NCI-H446 (cell line): ENCODE results near the gene PKD1L1.
"Not testable (repeated sequence)": the region's sequence is repeated elsewhere in the genome, so short reads cannot be mapped to it uniquely, and the experiment has no call there.

ENCODE experiments used
- DNase-seq, 2 experiments: peaks; one replicate each; lab custom pipeline; 2025; lab: John Stamatoyannopoulos, UW

Gene PKD1L1

DNA sequence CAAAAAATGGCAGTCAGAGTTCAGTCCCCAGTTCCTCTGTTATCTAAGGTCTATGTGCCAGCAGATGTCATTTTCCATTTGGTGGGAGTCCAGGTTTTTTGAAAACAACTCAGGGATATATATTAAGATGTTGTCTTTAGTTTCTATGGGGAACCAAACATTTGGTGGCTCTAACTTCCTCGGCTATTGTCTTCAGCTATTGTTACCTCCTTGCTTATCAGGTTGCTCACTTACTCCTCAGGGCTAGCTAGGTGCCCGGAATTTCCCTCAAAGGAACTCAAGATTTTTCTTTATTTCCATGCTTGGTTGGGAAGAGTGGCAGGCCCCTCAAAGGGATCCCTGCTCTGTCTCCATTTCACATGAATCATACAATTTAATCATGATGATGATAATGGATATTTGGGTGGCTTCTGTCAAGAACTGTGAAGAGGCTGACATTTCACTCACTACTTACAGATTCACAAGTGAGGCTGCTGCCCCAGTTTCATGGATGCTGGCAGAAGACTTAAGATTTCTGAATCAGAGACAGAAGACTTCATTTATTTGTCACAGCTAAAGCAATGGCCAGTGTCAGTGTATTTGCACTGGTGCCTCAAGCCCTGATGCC lies 182.8 kb downstream of the PKD1L1 start:
- DNase-seq = no peak

DNA sequence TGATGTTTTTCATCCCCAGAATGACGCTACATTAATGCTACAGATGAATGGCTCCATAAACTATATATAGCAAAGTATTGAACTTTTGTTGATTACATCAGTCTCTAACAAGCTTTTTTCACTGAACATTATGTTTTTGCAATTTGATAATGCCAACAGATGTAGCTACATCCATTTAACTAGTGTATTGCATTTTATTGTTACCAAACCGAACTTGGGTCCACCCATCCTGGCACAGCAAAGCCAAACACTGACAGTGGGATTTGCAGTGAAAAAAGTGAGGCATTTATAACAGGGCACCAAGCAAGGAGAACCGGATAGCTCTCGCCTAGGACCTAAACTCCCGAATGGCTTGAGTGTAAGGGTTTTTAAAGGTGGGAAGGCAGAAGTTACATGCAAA lies 183.5 kb downstream of the PKD1L1 start:
- DNase-seq = no peak

DNA sequence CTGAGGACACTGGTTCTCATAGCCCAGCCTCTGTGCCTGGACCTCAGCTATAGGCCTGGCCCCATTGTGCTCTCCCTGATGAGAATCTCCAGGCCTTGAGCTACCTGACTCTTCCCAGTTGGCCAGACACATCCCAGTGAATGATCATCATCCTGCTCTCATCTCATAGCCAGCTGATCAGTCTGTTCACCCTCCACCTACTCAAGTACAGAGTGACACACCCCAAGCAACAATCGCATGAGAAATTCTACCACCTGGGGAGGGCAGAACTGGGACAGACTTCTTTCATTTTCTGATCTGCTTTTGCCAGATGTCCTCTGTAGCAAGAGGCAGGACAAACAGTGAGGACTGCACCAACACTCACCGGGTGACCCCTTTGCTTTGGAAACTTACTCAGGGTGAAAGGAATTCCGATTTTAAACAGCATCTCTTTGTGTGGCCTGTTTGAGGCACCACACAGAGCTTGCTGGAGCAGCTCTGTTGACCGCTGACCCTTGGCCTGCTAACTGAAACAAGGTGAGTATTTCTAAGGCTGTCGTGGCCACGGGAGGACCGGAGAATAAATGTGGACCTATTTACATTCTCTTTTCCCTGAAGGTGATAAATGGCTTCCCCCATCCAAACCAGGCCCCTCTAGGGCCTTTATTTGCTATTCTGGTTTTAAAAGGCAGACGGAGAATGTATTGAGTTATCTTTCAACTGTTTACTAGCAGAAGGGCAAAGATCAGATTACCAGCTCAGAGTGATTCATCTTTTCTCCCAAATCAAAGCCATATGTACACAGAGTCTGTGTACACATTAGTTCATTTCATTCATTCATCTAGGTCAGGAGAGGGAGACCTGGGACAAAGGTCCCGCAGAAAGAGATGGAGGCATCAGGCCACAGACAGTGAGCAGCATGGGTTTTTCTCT lies 184.9 kb downstream of the PKD1L1 start:
- DNase-seq = no peak

DNA sequence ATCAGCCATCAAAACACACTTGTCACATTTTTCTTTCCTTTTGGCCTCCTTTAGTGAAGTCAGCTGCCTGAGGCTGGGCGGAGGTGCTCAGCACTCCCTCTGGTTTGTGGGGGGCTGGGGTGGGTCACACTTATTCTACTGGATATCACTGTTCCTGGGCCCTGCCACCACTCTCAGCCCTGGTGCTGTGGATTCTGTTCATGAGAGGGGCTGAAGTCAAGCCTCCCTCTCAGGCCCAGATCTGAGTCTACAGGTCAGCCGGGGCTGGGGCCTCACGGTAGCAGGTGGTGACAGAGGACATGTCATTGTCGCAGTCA lies 185.6 kb downstream of the PKD1L1 start:
- DNase-seq = no peak

DNA sequence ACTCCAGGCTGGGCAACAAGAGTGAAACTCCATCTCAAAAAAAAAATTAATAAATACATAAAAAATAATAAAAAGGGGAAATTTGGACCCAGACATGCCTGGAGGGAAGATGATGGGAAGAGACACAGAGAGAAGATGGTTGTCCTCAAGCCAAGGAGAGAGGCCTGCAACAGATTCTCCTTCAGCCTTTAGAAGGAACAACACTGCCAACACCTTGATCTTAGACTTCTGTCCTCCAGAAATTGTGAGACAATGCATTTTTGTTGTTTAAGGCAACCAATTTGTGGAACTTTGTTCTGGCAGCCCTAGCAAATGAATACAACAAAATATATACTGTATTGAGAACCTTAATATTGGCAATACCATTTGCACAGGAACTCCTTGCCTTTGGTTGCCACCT lies 186.1 kb downstream of the PKD1L1 start:
- DNase-seq = no peak

DNA sequence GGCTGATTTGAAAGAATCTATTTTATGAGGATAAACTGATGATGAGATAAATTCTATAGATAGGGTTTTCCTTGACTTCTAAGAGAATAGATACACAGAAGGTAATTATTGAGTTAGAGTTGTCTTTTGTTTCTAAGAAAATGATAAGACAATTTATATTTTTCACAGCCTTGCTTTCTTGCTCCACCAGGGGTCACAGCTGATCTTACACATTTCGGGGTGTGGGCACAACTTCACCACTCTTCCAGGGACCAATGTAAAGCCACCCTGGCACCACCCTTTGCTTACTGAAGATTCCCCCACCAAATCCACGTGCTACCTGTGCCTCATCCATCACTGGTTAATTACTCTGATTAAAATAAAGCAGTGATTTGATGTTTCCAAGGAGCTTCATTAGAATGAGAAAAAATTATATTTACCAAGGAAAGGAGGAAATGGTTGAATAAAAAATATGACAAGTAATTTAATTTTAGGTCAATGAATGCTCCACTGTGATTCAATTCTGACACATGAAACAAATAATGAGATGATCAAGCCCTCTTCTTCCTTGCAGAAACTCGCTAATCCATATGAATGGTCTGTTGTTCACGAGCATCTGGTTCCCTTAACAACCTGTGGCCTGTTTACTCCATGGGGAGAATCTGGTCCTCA lies 189.1 kb downstream of the PKD1L1 start:
- DNase-seq = no peak

DNA sequence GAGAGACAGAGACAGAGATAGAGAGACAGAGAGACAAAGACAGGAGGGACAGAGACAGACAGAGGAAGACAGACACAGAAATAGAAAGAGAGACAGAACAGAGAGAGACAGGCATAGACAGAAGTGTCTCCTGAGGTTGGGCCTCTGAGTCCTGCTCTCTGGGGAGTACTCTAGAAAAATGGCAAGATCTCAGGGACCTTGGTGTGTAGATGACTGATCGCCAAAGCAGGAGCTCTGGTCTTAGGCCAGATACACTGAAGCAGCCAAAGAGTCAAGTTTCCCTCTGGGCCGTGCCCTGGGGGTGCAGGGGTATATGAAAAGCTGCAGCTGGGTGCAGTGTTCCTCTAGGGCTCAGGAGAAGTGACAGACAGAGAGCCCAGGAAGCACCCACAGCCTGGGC lies 189.7 kb downstream of the PKD1L1 start:
- DNase-seq = no peak

DNA sequence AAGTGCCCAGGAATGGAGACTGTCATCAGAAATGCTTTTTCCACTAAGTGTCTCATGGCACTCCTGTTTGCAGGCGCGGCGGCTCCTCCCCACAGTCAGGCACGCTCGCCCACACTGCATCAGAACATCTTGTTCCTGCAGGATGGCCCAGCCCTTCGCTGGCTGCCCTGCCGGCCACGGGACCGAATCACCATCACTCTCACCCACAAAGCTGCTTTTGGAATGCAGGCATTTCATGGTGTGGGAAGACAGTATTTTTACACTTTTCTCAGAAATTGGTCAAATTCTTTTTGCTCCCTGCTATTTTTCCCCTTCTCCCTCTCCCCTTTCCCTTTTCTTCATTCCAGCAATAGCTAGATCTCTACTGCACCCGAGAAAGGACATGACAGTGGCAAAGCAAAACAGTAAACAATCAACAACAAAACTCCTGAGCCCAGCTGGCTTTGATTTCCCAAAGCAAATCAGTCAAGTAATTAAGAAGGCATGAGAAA lies 190.3 kb downstream of the PKD1L1 start:
- DNase-seq = no peak

DNA sequence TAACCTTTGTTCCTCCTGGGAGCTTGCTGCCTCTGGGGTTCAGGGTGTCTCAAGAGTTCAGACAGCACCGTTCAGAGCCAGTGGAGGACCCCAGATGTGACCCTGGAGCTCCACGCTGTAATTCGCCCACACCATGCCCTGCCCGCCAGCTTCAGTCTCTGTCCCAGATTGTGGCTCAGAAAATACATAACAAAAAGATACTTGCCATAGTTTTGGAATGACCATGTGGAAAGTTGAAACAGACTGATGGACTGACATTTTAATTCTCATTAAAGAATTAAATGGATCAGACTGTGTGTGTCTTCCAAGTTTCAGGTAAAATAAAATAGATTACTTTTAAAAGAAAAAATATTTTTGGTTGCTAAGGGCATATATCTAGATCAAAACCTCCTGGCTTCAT lies 191.6 kb downstream of the PKD1L1 start:
- DNase-seq = no peak

DNA sequence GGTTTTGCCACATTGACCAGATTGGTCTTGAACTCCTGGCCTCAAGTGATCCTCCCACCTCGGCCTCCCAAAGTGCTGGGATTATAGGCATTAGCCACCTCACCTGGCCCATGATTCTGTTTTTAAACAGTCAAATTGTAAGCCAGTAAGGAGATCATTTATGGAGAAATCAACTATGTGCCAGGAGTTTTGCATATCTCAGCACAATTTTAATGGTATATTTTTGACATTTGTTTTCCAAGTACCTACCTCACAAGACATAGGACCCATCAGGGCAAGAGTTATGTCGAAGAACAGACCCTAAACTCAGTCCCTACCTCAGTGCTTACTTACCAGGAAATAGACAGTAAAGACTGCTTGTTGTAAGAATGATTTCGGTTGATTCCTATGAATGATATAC lies 193.0 kb downstream of the PKD1L1 start:
- DNase-seq = no peak

DNA sequence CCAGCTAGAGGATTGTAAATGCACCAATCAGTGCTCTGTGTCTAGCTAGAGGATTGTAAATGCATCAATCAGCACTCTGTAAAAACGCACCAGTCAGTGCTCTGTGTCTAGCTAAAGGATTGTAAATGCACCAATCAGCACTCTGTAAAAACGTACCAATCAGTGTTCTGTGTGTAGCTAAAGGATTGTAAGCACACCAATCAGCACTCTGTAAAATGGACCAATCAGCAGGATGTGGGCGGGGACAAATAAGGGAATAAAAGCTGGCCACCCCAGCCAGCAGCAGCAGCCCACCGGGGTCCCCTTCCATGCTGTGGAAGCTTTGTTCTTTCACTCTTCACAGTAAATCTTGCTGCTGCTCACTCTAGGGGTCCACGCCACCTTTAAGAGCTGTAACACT lies 196.5 kb downstream of the PKD1L1 start:
- DNase-seq = not testable (repeated sequence)

DNA sequence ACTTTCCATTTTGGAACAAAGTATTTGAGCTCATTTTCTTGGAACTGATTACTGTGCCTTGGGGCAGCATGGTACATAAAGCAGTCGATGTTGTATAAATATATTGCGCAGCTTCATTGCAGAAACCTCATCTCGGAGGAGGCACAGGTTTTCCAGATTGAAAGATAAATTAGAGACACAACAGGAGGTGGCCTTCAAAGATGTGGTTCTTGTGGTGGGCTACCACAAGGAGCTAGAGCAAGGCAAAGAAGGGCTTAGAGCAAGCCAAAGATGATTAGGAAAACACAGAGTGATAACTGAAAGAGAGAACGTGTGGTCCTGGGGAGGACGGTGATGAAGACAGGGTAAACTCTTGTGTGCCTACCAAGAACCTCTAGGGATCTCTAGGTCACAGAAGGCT lies 197.2 kb downstream of the PKD1L1 start:
- DNase-seq = no peak

DNA sequence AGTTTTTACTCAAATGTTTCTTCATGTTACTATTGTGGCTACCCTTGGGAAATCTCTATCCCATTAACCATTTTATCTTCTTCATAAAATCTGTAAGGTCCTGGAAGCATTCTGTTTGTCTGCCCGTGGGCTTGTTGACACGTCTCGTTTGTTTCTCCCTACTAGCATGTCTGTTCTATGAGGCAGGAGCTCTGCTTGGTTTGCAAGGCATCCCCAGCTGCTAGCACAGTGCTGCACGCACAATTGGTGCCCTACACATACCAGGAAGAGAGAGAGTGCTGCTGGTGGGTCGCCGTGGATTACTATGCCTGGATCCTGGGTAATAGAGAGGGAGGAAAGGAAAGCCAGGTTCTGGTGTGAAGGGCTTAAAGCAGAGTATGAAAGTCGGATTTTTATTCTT lies 200.2 kb downstream of the PKD1L1 start:
- no peak for DNase-seq

DNA sequence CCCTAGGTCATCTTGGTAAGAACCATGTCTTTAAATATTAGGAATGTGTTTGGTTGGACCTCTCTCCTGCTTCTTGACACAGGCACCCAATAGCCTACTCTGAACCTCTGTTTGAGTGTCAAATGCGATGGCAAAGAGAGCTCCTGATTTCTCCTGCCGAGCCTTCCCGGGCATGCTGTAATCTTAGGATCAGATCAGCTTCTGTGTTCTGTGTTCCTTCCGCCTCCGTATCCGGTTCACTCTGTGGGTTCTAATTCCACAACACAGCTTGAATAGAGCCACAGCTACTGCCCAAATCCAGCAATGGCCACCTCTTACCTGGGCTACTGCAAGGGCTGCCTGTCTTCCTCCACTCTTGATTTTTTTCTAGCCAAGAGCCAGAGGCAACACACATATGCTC lies 201.1 kb downstream of the PKD1L1 start:
- no peak for DNase-seq

DNA sequence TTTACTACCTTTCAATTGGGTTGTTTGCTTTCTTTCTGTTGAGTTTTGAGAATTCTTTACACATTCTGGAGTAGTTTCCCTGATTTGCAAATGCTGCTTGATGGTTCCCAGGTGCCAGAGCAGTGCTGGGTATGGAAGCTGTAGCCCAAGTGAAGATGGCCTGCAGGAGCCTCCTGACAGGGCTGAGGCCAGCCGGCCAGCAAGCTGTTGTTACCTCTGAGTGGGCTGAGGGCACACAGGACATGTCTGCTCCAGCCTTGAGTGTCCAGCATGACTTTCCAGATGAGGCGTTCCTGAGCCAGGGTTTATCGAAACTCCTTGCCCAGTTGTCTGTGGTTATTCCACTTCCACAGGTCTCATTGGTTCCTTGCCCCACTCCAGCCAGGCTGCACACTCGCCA lies 201.8 kb downstream of the PKD1L1 start:
- no peak for DNase-seq

DNA sequence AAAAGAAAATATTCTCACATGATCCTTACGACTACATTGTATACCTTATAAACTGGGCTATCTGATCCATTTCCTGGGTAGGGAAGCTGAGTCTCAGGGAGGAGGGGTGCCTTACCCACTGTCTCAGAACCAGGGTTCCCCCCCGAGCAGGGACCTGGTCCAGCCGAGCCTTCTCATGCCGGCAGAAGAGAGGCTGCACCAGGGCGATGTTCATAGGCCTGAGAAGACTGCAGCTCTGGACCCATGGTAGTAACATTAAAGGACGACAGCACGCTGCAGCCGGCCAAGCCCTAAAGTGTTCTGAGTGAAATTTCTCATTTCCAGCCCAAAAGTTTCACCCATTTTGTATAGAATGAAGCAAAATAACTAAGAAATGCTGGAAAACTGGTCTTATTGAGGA lies 203.4 kb downstream of the PKD1L1 start:
- no peak for DNase-seq

DNA sequence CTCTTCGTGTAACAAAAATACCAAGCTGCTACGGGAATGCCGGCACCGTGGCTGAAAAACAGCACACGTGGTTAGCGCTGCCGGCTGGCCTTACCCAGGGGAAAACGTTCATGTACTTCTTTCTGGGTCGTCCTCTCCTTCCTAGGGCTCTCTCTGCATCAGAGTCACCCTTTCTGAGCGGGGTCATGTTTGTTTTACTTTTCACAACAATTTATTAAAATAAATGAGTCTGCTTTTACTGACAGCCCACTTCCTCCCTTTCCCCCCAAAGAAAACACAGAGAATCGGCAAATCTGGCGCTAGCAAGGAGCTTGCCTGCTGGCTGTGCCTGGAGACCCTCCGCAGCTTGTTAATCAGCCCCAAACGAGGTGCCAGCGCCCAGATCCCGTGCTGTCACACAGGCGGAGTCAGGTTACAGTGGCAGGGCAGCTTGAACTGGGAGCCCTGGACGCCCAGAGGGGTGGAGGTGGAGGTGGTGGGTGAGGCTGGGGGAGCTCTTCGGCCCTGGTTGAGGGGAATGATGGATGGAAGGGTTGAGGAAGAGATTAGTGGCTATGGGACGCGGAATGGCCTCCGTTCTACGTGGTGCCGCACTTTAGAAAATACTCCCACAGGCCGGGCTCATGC lies 204.2 kb downstream of the PKD1L1 start:
- no peak for DNase-seq

DNA sequence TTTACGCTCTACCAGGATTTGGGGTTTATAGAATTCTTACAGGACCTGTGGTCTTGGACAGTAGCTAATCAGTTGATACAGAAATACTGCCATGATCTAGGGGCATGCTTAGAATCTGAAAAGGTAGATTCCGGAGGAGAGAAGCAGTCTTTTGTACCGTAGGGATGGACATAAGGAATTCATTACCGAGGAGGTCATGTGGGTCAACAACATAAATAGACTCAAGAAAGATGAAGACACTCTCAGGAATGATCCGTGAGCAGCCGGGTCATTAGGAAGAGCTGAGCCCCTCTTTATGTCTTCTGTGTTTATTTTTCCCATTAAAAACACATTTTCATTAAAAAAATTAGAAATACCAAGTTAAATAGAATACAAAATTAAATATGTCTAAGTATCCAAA lies 206.3 kb downstream of the PKD1L1 start:
- DNase-seq = no peak

DNA sequence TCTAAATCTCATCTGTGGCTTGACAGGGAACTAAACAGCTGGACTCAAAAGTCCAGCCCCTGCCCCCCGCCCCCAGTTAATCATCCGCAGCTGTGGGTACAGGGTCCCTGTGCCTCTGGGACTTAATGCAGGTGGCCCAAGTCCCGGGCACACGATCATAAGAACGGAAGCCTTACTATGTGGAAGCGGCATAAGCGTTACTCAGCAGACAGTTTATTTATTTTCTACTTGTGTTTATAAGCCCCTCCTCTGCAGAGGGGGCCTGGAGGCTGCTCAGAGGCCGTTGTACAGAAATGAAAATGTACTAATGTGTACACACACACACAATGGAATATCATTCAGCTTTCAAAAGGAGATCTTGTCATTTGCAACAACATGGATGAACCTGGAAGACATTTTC lies 208.4 kb downstream of the PKD1L1 start:
- DNase-seq = no peak

DNA sequence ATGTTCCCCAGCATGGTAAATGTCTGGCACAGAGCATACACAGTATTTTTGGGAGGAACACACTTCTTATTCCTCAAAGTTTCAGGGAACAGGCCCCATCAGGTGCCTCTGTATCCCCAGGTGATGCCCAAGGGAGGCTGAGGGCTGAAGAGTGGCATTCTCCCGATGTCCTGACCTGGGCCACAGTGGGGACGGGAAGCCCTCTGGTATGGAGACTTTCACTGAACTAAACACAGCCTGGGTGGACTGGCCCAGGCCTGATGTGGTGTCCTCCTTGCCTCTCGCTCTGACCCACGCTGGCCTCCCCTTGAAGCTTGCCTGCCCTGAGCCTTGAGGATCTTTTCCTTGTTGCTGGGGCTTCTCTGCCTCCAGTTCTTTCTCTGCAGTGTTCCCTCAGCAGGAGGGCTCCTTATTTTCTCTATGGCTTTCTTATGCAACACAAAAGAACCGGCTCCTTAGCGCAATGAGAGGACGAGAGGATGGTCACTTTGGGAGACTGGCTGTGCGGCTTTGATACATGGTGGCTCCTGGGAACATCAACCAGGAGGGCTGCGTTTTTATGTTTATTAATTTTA lies 208.9 kb downstream of the PKD1L1 start:
- no peak for DNase-seq

DNA sequence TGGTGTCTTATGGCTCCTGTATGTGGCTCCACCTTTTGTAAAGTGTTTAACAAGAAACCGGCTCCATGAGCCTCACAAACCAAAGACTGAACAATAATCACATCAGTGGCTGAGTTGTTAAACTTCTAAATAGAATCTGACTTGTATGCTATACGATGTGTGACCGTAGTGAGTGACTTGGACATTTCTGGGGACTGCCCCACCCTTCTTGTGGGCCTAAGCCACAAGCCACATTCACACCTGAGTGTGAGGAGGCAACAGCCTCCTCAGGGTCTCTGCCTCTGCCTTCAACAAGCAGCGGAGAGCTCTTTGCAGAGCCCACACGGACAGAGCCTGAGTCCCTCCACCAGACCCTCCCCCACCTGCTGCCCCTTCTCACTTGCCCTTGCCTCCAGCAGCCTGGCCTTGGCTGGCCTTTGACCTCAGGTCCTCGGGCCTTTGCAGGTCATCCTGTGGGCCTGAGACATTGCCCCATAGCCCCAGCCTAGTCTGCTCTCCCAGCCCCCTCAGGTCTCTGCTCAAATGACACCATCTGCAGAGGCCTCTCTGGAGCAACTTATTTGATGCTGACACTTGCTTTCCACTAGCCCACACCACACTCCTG lies 209.6 kb downstream of the PKD1L1 start:
- no peak for DNase-seq

DNA sequence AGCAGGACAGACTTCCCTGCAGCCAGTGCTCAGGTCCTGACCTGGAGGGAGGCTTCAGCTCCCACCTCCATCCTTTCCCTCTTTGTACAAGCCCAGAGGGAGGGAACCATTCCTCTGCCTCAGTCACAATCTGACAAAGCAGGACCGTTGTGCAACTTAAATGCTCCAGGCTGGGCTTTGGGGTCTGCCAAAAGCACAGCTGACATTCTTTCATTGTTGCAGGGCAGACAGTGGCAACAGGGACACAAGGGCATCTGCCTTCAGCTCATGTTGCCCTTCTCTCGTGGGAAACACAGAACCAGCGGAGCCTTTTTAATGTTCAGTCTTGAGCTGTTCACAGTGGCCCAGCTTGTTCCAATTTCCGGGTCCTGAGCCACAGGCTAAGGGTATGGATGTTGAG lies 210.7 kb downstream of the PKD1L1 start:
- no peak for DNase-seq
